GM15510 (cell line): Measurements from ENCODE around the gene ABCA10.

ENCODE experiments used
- POLR2A ChIP-seq: IDR thresholded peaks from 3 replicates; pipeline ENCODE4 v1.6.1; 2011; ENCODE audit warnings: borderline replicate concordance; ENCODE audit not compliant: insufficient read length; ENCODE audit errors: extremely low read depth

Gene ABCA10

DNA sequence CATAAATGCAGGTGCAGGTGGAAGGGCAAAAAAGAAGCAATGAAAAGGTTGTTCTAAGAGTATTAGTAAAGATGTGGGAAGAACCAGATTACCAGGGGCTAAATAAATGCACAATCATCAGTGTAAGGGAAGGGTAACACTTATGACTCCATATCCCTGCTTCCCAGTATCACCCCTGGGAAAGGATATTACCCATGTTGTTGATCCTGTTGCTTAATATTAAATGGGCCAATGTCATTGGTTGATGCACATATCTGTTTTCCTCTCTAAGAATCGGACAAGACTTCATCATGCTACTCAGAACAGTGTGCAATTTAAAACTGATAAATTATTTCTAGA lies 52.2 kb downstream of the ABCA10 start:
- no peak for TF ChIP-seq POLR2A

DNA sequence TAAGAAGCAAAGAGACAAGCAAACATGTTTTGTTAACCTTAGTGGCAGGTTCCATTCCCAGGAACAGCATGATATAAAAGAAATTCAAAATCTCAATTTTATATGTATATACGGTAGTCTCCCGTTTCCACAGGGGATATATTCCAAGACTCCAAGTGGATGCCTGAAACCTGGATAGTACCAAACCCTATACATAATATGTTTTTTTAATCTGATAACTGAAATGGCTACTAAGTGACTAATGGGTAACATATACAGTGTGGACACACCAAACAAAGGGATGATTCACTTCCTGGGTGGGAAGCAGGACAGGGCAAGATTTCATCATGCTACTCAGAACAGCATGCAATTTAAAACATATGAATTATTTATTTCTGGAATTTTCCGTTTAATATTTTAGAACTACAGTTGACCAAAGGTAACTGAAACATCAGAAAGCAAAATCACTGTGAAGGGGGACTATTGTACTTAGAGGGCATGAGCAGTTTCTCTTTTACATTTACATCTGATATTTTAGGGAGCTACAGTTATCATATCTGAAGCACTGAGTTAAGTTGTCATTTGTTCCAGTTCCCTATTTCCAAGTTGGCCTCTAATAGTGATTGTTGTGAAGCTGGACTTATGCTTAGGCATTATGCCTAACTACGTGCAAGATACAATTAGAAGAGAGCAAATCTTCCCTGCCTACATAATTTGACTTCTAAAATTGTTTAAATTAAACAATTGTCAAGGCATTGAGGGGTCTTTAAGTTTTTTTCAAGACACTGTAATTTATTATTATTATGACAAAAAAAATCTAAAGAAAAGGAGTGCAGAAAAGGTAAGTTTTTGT lies 52.8 kb downstream of the ABCA10 start:
- no peak for TF ChIP-seq POLR2A

DNA sequence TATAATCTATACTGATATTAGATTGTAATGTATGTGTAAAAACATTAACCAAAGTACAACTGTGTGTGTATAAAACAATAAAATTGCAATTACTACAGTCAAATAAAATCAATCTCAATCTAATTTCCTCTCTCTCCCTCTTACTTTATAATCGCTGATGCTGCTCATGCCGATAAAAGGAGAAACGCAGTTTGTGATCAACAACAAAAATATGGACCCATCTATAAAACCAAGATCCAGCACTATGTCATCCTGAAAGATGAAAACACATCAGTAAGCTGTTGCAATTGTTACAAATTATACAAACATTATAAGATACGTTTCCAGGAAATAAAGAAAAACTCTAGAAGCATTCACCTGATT lies 53.4 kb downstream of the ABCA10 start:
- TF ChIP-seq POLR2A = no peak

DNA sequence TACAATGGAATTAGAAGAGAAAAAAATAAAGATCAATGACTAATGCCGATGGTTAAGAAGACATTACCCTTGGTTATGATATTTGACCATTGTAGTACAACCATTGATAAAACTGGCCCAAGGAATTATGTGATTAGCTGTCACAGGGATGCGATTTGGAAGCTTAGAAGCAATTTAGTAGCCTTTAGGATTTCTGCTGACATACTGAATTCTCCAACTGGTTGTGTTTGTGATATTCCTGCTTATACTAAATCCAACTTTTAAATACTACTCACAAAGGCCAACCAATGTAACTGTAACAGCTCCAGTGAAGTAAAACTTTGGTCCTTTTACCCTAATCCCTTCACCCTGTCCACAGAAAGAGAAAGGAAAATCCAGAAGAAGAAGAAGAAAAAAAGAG lies 55.5 kb downstream of the ABCA10 start:
- no peak for TF ChIP-seq POLR2A

DNA sequence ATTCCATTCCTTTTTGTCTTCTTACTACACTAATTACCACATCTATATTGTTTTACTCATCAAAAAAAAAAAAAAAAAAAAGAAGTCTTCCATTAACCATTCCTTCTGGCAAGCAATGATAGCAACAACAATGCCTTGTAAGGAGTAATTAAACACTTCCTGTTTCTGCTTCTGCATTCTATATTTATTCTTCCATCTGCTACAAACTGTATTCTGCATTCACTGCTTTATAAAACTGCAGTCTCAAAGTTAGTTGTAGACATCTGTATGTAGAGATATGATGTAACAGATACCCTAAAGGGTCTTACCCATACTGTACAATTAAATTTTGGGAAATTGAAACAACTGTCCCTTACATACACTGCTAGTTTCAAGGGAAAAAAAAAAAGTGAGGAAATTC lies 58.2 kb downstream of the ABCA10 start:
- no peak for TF ChIP-seq POLR2A

DNA sequence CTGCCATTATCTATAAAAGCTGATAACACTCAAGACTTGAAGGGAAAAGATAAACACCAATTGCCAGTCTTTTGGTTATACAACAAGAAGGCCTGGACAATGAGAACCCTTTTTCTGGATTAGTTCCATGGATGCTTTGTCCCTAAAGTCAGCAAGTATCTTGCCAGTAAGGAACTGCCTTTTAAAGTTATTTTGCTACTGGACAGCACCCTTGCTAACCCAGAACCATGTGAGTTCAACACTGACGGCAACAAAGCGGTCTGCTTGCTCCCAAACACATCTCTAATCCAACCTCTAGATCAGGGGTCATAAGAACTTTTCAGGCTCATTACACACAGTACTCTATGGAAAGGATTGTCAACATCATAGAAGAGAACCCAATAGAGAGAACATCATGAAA lies 61.7 kb downstream of the ABCA10 start:
- no peak for TF ChIP-seq POLR2A

DNA sequence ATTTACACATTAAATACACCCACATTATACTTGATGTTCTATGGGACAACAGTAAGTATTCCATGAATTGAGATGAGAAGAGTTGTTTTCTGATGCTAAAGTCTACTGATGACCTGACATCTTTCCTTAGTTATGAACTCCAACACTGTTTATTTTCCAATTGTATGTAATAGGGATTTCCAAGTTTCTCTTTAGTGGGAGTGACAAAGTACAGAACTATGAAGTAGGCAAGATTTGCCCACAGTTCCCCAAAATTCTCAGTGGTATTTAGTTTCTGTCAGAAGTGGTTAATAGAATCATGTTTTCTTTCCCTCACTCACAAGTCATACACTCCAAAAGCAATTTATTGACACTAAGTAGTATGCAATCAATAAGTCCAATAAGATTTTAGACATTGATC lies 64.4 kb downstream of the ABCA10 start:
- TF ChIP-seq POLR2A = no peak

DNA sequence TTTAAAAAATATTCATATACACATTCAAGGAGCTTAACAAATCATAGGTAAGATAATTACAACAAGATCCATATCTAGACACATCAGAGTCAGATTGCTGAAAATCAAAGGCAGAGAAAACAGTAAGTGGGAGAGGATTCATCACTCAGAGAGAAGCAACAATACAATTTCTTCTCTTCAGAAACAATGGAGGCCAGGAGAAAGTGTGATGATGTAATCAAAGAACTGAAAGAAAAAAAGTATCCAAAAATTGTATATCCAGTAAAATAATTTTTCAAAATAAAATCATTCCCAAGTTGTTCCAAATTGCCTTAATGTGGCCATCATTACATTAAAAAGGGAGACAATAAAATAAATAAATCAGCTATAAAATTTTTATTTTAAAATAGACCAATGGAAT lies 69.2 kb downstream of the ABCA10 start:
- TF ChIP-seq POLR2A = no peak

DNA sequence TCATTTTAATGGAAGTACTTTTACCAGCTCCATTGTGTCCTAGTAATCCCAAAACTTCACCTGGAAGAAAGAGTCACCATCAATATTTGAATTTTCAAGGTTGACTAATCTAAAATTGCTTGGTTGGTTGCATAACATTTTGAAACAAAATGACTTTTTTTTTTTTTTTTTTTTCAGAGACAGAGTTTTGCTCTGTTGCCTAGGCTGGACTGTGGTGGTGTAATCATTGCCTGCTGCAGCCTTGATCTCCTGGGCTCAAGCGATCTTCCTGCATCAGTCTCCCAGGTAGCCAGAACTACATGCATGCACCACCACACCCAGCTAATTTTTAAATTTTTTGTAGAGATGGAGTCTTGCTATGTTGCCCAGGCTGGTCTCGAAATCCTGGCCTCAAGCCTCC lies 74.4 kb downstream of the ABCA10 start:
- no peak for TF ChIP-seq POLR2A

DNA sequence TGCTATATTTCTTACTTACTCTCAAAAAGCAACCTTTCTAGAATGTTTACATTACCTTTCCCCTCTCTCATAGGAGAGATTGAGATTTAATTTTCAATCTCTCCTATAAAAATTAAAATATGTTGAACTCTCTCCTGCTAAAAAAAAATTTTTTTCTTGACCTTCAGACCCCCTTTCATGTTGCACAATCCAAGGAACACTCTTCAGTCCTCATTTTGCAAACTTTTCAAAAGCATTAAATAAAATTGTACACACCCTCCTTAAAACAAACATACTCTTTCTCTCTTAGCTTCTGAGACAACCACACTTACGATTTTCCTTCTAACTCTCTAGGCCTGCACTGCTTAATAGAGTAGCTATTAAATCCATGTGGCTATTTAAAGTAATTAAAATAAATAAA lies 78.3 kb downstream of the ABCA10 start:
- TF ChIP-seq POLR2A = no peak

DNA sequence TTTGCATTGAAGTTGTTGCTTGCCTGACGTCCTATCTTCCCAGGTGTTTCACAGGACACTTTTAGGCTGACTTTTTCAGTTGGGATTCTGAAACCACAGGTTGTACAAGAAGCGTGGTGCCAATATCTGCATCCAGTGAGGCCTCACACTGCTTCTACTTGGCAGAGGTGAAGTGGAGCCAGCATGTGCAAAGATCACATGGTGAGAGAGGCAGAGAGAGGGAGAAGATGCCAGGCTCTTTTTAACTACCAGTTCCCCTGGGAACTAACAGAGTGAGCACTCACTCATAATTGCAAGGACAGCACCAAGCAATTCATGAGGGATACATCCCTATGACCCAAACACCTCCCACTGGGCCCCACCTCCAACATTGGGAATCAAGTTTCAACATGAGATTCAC lies 81.2 kb downstream of the ABCA10 start:
- no peak for TF ChIP-seq POLR2A

DNA sequence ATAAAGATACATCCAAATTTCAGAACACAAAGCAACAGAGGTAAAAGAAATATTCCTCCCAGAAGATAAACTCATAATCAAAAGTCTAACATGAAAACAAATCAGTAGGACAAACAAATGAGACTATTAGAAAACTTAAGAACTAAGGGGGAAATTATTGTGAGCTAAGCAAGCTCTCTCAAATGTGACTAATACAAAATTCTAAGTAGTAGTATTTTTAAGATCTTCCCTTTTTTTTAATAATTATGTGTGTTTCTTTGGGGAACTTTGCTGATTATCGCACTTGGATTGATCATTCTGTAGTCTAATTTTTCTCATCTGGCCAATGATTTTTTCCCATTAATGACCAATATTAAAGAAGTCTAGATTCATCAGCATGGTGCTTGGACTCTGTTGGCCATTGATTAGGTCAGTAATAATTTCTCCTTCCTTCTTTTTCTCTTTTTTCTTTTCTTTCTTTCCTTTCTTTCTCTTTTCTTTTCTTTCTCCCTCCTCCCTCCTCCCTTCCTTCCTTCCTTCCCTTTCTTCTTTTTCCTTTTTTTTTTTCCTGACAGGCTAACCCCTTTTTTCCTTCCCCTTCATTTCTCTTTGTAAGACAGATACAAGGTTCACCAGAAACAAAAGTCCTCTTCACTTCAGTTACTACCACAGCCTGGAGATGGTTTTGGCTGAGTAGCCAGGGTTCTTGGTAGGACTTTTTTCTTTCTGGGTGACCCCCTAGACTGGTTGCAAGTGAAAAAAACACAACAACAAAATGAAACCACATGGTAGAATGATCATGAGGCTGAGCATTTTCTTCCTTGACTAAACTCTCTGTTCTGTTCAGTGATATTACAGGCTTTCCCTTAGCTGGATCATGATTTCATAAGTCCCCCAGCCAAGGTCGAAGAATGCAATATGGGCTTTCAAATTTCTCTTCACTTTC lies 84.0 kb downstream of the ABCA10 start:
- TF ChIP-seq POLR2A = no peak

DNA sequence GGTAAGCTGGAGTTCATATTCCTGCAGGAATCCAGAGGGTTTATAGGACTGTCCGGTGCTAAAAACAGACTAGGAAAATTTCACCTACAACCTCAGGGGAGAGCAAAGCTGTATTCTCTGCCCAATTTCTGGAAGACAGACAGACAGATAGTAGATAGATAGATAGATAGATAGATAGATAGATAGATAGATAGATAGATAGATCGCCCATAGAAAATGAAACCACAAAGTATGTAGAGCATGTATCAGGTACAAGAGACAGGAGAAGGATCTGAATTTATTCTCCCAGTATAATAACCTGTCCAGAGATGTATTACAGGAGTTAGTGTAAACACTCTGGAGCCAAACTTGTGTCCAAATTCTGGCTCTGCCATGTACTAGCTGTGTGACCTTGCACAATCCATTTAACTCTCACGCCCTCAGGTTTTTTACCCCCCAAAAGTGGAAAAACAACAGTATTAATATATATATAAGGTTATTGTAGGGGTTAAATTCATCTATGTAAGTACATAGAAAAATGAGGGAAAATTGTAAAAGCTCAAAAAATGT lies 84.9 kb downstream of the ABCA10 start:
- TF ChIP-seq POLR2A = no peak

DNA sequence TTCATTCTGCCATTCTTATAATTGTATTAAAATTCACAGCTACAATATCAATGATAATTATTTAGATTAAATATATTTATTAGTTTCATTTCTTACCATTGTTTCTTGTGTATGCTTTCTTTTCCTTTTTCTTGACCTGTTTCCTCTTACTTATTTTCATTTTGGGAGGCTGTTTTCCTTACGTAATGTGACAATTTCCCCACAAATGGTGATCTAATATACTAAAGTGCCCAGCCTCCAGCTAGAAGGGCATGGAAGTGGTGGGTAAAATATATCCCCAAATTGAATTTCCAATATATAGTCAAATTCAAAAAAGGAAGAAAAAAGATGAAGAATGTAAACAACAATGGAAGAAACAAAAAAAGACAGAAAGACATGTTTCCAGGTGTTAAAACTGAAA lies 85.5 kb downstream of the ABCA10 start:
- TF ChIP-seq POLR2A = no peak

DNA sequence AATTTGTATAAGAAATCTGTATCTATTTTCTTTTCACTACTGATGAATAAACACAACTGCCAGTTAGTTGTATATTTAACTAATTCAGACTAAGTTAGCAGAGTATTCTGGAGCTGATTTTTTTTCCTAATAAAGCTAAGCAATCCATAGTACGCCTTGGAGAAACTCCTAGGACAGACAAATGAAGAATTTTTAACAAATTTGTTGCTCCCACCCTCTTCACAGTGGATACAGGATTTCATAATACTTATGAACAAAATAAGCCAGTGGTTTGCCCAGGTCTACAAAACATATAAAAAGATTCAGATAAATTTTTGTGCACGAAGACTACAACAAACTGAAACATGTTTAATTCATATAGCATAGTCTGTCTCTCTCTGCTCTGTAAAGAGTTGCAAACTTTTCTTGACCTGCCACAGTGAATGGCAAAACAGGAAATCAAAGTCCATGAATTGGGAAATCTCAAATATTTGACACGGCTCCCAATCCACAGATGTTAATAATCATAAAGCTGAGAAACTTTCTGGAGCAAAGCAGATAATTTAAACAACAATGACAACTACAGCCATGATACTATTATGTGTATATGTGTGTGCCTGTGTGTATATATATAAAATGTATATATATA lies 86.3 kb downstream of the ABCA10 start:
- no peak for TF ChIP-seq POLR2A
